IPS-15b (cell line): Measurements from ENCODE around the gene MRPS27.
"Not testable (repeated sequence)": the region's sequence is repeated elsewhere in the genome, so short reads cannot be mapped to it uniquely, and the experiment has no call there.

Experiments used
- H3K27me3 ChIP-seq: one replicate; pipeline ENCODE4 v1.6.1; 2013; ENCODE audit warnings: low read length; ENCODE audit not compliant: control insufficient read depth, insufficient read depth
- H3K36me3 ChIP-seq: one replicate; pipeline ENCODE4 v1.6.1; 2013; ENCODE audit warnings: low read length; ENCODE audit not compliant: control insufficient read depth, insufficient read depth
- H3K4me1 ChIP-seq: one replicate; pipeline ENCODE4 v1.6.1; 2013; ENCODE audit warnings: mild to moderate bottlenecking, low read length; ENCODE audit not compliant: control insufficient read depth, insufficient read depth
- H3K4me3 ChIP-seq: one replicate; pipeline ENCODE4 v1.5.1; 2013; ENCODE audit warnings: low read depth, low read length
- H3K9ac ChIP-seq: one replicate; pipeline ENCODE4 v1.6.1; 2013; ENCODE audit warnings: low read depth, mild to moderate bottlenecking, low read length
- H3K9me3 ChIP-seq: one replicate; pipeline ENCODE4 v1.6.1; 2013; ENCODE audit warnings: mild to moderate bottlenecking, low read length; ENCODE audit not compliant: control insufficient read depth, insufficient read depth

MRPS27 gene

GRCh38 chr5:72300590-72301339 lies 19.3 kb downstream of the MRPS27 start:
- H3K36me3 ChIP-seq: no peaks in the 10 kb centered on the region
- no peak overlapping the region for H3K4me3 ChIP-seq
- H3K9ac ChIP-seq: no peak overlapping the region
- H3K27me3 ChIP-seq: no peaks in the 10 kb centered on the region
- H3K4me1 ChIP-seq: peaks cover 22% of the 10 kb centered on the region
- H3K9me3 ChIP-seq: no peaks in the 10 kb centered on the region

GRCh38 chr5:72298711-72299110 lies 21.3 kb downstream of the MRPS27 start:
- Histone ChIP-seq H3K4me1 (peaks cover 18% of the 10 kb centered on the region), H3K36me3 (no peaks in the 10 kb centered on the region), H3K9ac (no peak overlapping the region)

GRCh38 chr5:72298136-72298535 lies 21.9 kb downstream of the MRPS27 start:
- peaks cover 18% of the 10 kb centered on the region for H3K4me1 ChIP-seq
- H3K9ac ChIP-seq: not testable (repeated sequence)

More at GRCh38 chr5:72298711-72299110, 21.3 kb downstream of the MRPS27 start:
- Histone ChIP-seq H3K27me3 (no peaks in the 10 kb centered on the region), H3K4me3 (no peak overlapping the region), H3K9me3 (no peaks in the 10 kb centered on the region)

GRCh38 chr5:72296256-72296655 lies 23.8 kb downstream of the MRPS27 start:
- H3K36me3 ChIP-seq: no peaks in the 10 kb centered on the region
- H3K4me1 ChIP-seq: peaks cover 5% of the 10 kb centered on the region
- no peak overlapping the region for H3K9ac ChIP-seq

More at GRCh38 chr5:72298136-72298535, 21.9 kb downstream of the MRPS27 start:
- not testable (repeated sequence) for H3K9me3 ChIP-seq, H3K36me3 ChIP-seq, H3K27me3 ChIP-seq, H3K4me3 ChIP-seq

GRCh38 chr5:72295539-72295938 lies 24.5 kb downstream of the MRPS27 start:
- Histone ChIP-seq H3K36me3 (no peaks in the 10 kb centered on the region), H3K9ac (no peak overlapping the region), H3K4me3 (no peak overlapping the region), H3K27me3 (no peaks in the 10 kb centered on the region), H3K9me3 (no peaks in the 10 kb centered on the region), H3K4me1 (no peaks in the 10 kb centered on the region)

More at GRCh38 chr5:72296256-72296655, 23.8 kb downstream of the MRPS27 start:
- Histone ChIP-seq H3K4me3 (no peak overlapping the region), H3K9me3 (no peaks in the 10 kb centered on the region), H3K27me3 (no peaks in the 10 kb centered on the region)

GRCh38 chr5:72294473-72294872 lies 25.6 kb downstream of the MRPS27 start:
- no peaks in the 10 kb centered on the region for H3K36me3 ChIP-seq
- H3K9me3 ChIP-seq: no peaks in the 10 kb centered on the region
- no peaks in the 10 kb centered on the region for H3K27me3 ChIP-seq
- no peak overlapping the region for H3K9ac ChIP-seq
- no peaks in the 10 kb centered on the region for H3K4me1 ChIP-seq
- H3K4me3 ChIP-seq: no peak overlapping the region

- Histone ChIP-seq H3K36me3 (no peaks in the 10 kb centered on the region), H3K4me1 (no peaks in the 10 kb centered on the region), H3K27me3 (no peaks in the 10 kb centered on the region), H3K9me3 (no peaks in the 10 kb centered on the region), H3K9ac (no peak overlapping the region), H3K4me3 (no peak overlapping the region)
These were observed 26.5 kb downstream of the MRPS27 start for GRCh38 chr5:72293495-72294055.

GRCh38 chr5:72292411-72292810 lies 27.6 kb downstream of the MRPS27 start:
- H3K9me3 ChIP-seq: no peaks in the 10 kb centered on the region
- H3K4me1 ChIP-seq: no peaks in the 10 kb centered on the region
- no peak overlapping the region for H3K9ac ChIP-seq
- no peaks in the 10 kb centered on the region for H3K27me3 ChIP-seq
- H3K4me3 ChIP-seq: no peak overlapping the region
- H3K36me3 ChIP-seq: no peaks in the 10 kb centered on the region

- H3K36me3 ChIP-seq: no peaks in the 10 kb centered on the region
- no peaks in the 10 kb centered on the region for H3K9me3 ChIP-seq
- no peak overlapping the region for H3K9ac ChIP-seq
- no peaks in the 10 kb centered on the region for H3K4me1 ChIP-seq
- H3K27me3 ChIP-seq: no peaks in the 10 kb centered on the region
- no peak overlapping the region for H3K4me3 ChIP-seq
These were observed 28.4 kb downstream of the MRPS27 start for GRCh38 chr5:72291601-72292000.

GRCh38 chr5:72290356-72291133 lies 29.5 kb downstream of the MRPS27 start:
- Histone ChIP-seq H3K4me1 (no peaks in the 10 kb centered on the region), H3K4me3 (no peak overlapping the region), H3K9ac (no peak overlapping the region), H3K36me3 (no peaks in the 10 kb centered on the region), H3K9me3 (no peaks in the 10 kb centered on the region), H3K27me3 (no peaks in the 10 kb centered on the region)

GRCh38 chr5:72288924-72289323 lies 31.1 kb downstream of the MRPS27 start:
- no peaks in the 10 kb centered on the region for H3K36me3 ChIP-seq
- no peak overlapping the region for H3K9ac ChIP-seq
- H3K9me3 ChIP-seq: no peaks in the 10 kb centered on the region
- no peaks in the 10 kb centered on the region for H3K27me3 ChIP-seq
- H3K4me1 ChIP-seq: no peaks in the 10 kb centered on the region
- no peak overlapping the region for H3K4me3 ChIP-seq
